SK-N-SH (cell line): ENCODE measurements around the gene FIGNL2. TPM values are rescaled to one million over a fixed set of nuclear protein-coding genes. Genes with fewer than 3 reads are reported as not detected.
A peak's percentile ranks its signal among the peaks of the same experiment; 100 is the strongest.

Source experiments
- CTCF ChIA-PET: fragments of 300-600, 350-600 bp; formaldehyde crosslinking; extraction: SDS; loops from one replicate; lab custom pipeline; 2021; lab: Yijun Ruan, JAX
- POLR2A ChIA-PET: fragments of 350-600 bp; sonication (Branson Sonifier 250); formaldehyde crosslinking; extraction: SDS; loops from one replicate; lab custom pipeline; 2020; ENCODE audit warnings: antibody characterized with exemption, inconsistent platforms; lab: Yijun Ruan, JAX
- DNase-seq: peaks from one replicate; pipeline ENCODE4 v3.0.0; 2012
- H2AFZ ChIP-seq: fragments of 200-600 bp; sonication (generic); 2 replicates; pipeline ENCODE4 v1.8.1; 2016; ENCODE audit warnings: antibody characterized with exemption, mild to moderate bottlenecking, low read depth
- H3F3A ChIP-seq: fragments of 200-600 bp; sonication (generic); replicated peaks from 2 replicates; pipeline ENCODE3; 2016; ENCODE audit warnings: antibody characterized with exemption, mild to moderate bottlenecking; ENCODE audit not compliant: insufficient read depth
- H3K27ac ChIP-seq, 2 experiments: fragments of 200-500 bp in 1 of 2; fragments of 200-600 bp in 1 of 2; sonication (Bioruptor generic) in 1 of 2; sonication (generic), shearing (Covaris generic) in 1 of 2; 2 replicates each; pipeline versions ENCODE4 v1.5.1 to v1.6.1; 2014 to 2016; ENCODE audit warnings: low read depth in 2 of 2, inconsistent platforms in 1 of 2, low read length in 1 of 2, mild to moderate bottlenecking in 1 of 2, mixed read lengths in 1 of 2
- H3K27me3 ChIP-seq: fragments of 200-600 bp; sonication (generic), shearing (Covaris generic); 2 replicates; pipeline ENCODE4 v1.6.1; 2016; ENCODE audit warnings: mixed run types; ENCODE audit not compliant: insufficient read depth
- H3K36me3 ChIP-seq, 2 experiments: fragments of 200-500 bp in 1 of 2; fragments of 200-600 bp in 1 of 2; sonication (Bioruptor generic) in 1 of 2; sonication (generic) in 1 of 2; replicated peaks in 1 of 2; 2 replicates each; pipeline versions ENCODE3 to v1.5.1; 2014 to 2016; ENCODE audit warnings: low read length in 1 of 2, mild to moderate bottlenecking in 1 of 2; ENCODE audit not compliant: insufficient read depth in 2 of 2, control insufficient read depth in 1 of 2
- H3K4me1 ChIP-seq, 2 experiments: fragments of 200-500 bp in 1 of 2; fragments of 200-600 bp in 1 of 2; sonication (Bioruptor generic) in 1 of 2; sonication (generic), shearing (Covaris generic) in 1 of 2; 2 replicates each; pipeline versions ENCODE4 v1.5.1 to v1.6.1; 2014 to 2016; ENCODE audit warnings: low read depth in 1 of 2, low read length in 1 of 2, mixed run types in 1 of 2; ENCODE audit not compliant: insufficient read depth in 2 of 2, control insufficient read depth in 1 of 2
- H3K4me2 ChIP-seq: fragments of 200-600 bp; sonication (generic), shearing (Covaris generic); 2 replicates; pipeline ENCODE4 v1.6.1; 2017; ENCODE audit warnings: mixed run types
- H3K4me3 ChIP-seq, 2 experiments: fragments of 200-500 bp in 1 of 2; fragments of 200-600 bp in 1 of 2; sonication (Bioruptor generic) in 1 of 2; sonication (generic), shearing (Covaris generic) in 1 of 2; 2 replicates each; pipeline versions ENCODE4 v1.5.1 to v1.8.1; 2014 to 2016; ENCODE audit warnings: low read depth in 2 of 2, inconsistent platforms in 1 of 2, low read length in 1 of 2, mild to moderate bottlenecking in 1 of 2, mixed read lengths in 1 of 2, moderate library complexity in 1 of 2
- H3K79me2 ChIP-seq: fragments of 200-600 bp; sonication (generic); 2 replicates; pipeline ENCODE4 v1.8.1; 2017; ENCODE audit warnings: mild to moderate bottlenecking; ENCODE audit not compliant: insufficient read depth
- H3K9ac ChIP-seq: fragments of 200-600 bp; sonication (generic); 2 replicates; pipeline ENCODE4 v1.6.1; 2017; ENCODE audit warnings: mixed run types
- H3K9me2 ChIP-seq: fragments of 200-600 bp; sonication (generic); 2 replicates; pipeline ENCODE4 v1.6.1; 2017; ENCODE audit warnings: mixed run types
- H3K9me3 ChIP-seq: fragments of 200-600 bp; sonication (generic); 2 replicates; pipeline ENCODE4 v1.6.1; 2017; ENCODE audit warnings: mixed run types, mild to moderate bottlenecking, moderate library complexity
- H4K20me1 ChIP-seq: fragments of 200-600 bp; sonication (generic); 2 replicates; pipeline ENCODE4 v1.6.1; 2017; ENCODE audit warnings: mild to moderate bottlenecking, mixed run types; ENCODE audit not compliant: insufficient read depth
- CTCF ChIP-seq: fragments of 200-600 bp; sonication (generic); IDR thresholded peaks from 2 replicates; pipeline ENCODE4 v1.6.1; 2017; ENCODE audit warnings: antibody characterized with exemption, mild to moderate bottlenecking, moderate library complexity
- FOXM1 ChIP-seq: IDR thresholded peaks from 2 replicates; pipeline ENCODE4 v1.4.0; 2012; ENCODE audit warnings: low read depth, mild to moderate bottlenecking
- MEF2A ChIP-seq: IDR thresholded peaks from 2 replicates; pipeline ENCODE4 v1.4.0; 2012; ENCODE audit warnings: low read depth, borderline replicate concordance
- NRF1 ChIP-seq: IDR thresholded peaks from 2 replicates; pipeline ENCODE4 v1.6.1; 2012; ENCODE audit warnings: low read depth, mild to moderate bottlenecking, low read length
- REST ChIP-seq: IDR thresholded peaks from 2 replicates; pipeline ENCODE4 v1.6.1; 2012; ENCODE audit warnings: mild to moderate bottlenecking, low read depth, low read length, moderate library complexity
- RXRA ChIP-seq: IDR thresholded peaks from 2 replicates; pipeline ENCODE4 v1.4.0; 2012; ENCODE audit warnings: low read depth, mild to moderate bottlenecking, borderline replicate concordance
- TEAD4 ChIP-seq: IDR thresholded peaks from 2 replicates; pipeline ENCODE4 v1.4.0; 2012; ENCODE audit warnings: mild to moderate bottlenecking, borderline replicate concordance; ENCODE audit not compliant: insufficient read depth
- USF1 ChIP-seq: IDR thresholded peaks from 2 replicates; pipeline ENCODE4 v1.4.0; 2012; ENCODE audit warnings: low read depth, borderline replicate concordance
- WGBS: methylation state at CpG from one replicate; pipeline ENCODE4 v1.1.6; 2017; ENCODE audit warnings: low lambda C conversion rate; 5-methylcytosine and 5-hydroxymethylcytosine counted together
- polyA plus RNA-seq, 3 experiments: library from polyadenylated mRNA; depleted of rRNA; stranded (reverse); fragments of >200 nt; gene quantifications; 2 replicates each; pipeline ENCODE4 v1.2.3, GENCODE V29; 2012
- TF ChIP-seq, protein P1 (sequence below): IDR thresholded peaks from 2 replicates; pipeline ENCODE4 v1.4.0; 2012; ENCODE audit warnings: low read depth

FIGNL2 gene
- polyA plus RNA-seq, 1 of the 3 experiments (the other 2 are of a cell fraction) = 0.05 TPM

DNA sequence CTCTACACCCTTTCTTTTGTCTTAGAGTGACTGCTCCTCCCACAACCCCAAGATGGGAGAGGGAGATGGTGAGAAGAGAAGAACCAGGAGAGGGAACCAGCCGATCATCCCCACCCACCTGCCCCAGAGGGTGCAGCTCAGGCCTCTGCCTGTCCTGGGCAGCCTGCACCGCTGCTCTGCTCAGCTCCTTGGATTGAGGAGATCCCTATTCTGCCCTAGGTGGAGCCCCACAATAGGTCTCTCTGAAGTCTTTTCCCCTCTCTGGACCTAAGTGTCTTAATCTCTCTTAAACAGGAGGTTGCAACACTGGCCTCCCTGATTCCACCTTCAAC, 41.6 kb upstream of the FIGNL2 start:
- Histone ChIP-seq H3K79me2 (no peaks in the 10 kb centered on the region), H3F3A (no peaks in the 10 kb centered on the region), H3K4me2 (no peak overlapping the region), H3K27ac (no peak overlapping the region), H4K20me1 (no peaks in the 10 kb centered on the region), H3K27me3 (no peaks in the 10 kb centered on the region), H2AFZ (no peak overlapping the region), H3K9me2 (no peaks in the 10 kb centered on the region), H3K9me3 (no peaks in the 10 kb centered on the region), H3K9ac (no peak overlapping the region), H3K4me3 (no peak overlapping the region), H3K36me3 (no peaks in the 10 kb centered on the region), H3K4me1 (peaks cover 0 to 1% of the 10 kb centered on the region in 2 experiments; a peak in 1 of 4 replicates)
- ChIA-PET POLR2A (no interaction called here), CTCF (interaction anchor here (1.1 to 12.2 kb wide), 11 partner anchors 16 to 469 kb away, joined by 3 to 141 read pairs (median 4); no protein-coding TSS in a partner anchor)
- DNase-seq = peak; percentile 11
- TF ChIP-seq USF1 (no peak), REST (no peak), RXRA (no peak), FOXM1 (no peak), TEAD4 (no peak)
- TF ChIP-seq, protein P1, sequence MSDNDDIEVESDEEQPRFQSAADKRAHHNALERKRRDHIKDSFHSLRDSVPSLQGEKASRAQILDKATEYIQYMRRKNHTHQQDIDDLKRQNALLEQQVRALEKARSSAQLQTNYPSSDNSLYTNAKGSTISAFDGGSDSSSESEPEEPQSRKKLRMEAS = no peak
- 95% methylated on average over 2 of the region's 2 CpGs for WGBS

GRCh38 chr12:51889216-51890132, 41.0 kb upstream of the FIGNL2 start:
- H3F3A ChIP-seq = no peaks in the 10 kb centered on the region
- H3K36me3 ChIP-seq = no peaks in the 10 kb centered on the region
- DNase-seq = peak; percentile 44
- TF ChIP-seq NRF1 (no peak), MEF2A (no peak), CTCF (0 out of 2 replicates have a peak, but pooled peaks have one; percentile 27)
- TF ChIP-seq, all 33 proteins: peak for 1
- POLR2A ChIA-PET = no interaction called here
- no peaks in the 10 kb centered on the region for H3K9me3 ChIP-seq
- H4K20me1 ChIP-seq = no peaks in the 10 kb centered on the region
- H2AFZ ChIP-seq = no peak overlapping the region
- CTCF ChIA-PET = interaction anchor here (0.8 to 12.2 kb wide), 15 partner anchors 14 to 468 kb away, joined by 3 to 141 read pairs (median 4); no protein-coding TSS in a partner anchor
- H3K27me3 ChIP-seq = no peaks in the 10 kb centered on the region
- 79% methylated on average over 17 of the region's 21 CpGs for WGBS
- no peak overlapping the region for H3K9ac ChIP-seq
- no peaks in the 10 kb centered on the region; a peak in 1 of 4 replicates for H3K4me1 ChIP-seq
- H3K4me3 ChIP-seq = no peak overlapping the region
- no peak overlapping the region for H3K4me2 ChIP-seq
- H3K79me2 ChIP-seq = no peaks in the 10 kb centered on the region
- H3K27ac ChIP-seq = no peak overlapping the region
- H3K9me2 ChIP-seq = no peaks in the 10 kb centered on the region
